TTC549 (cell line): Measurements from ENCODE around the gene FAM168A.
A peak's percentile ranks its signal among the peaks of the same experiment; 100 is the strongest.

Experiments
- FAIRE-seq: peaks from 2 replicates; lab custom pipeline; 2012; peaks lifted over from hg19 to GRCh38; lab: Jason Lieb, UNC

Gene FAM168A

GRCh38 chr11:73365352-73366264 is 232.3 kb downstream of the FAM168A start:
- FAIRE-seq: no peak

- FAIRE-seq: no peak
Observed at GRCh38 chr11:73363147-73363546, 234.8 kb downstream of the FAM168A start.

GRCh38 chr11:73361953-73362776 is 235.7 kb downstream of the FAM168A start:
- FAIRE-seq: no peak

GRCh38 chr11:73360743-73361369 is 237.1 kb downstream of the FAM168A start:
- no peak for FAIRE-seq

GRCh38 chr11:73359930-73360742 is 237.8 kb downstream of the FAM168A start:
- no peak for FAIRE-seq

- FAIRE-seq: no peak
Observed at GRCh38 chr11:73359341-73359740, 238.6 kb downstream of the FAM168A start.

GRCh38 chr11:73358071-73358470 is 239.8 kb downstream of the FAM168A start:
- FAIRE-seq: no peak

- FAIRE-seq: no peak
Observed at GRCh38 chr11:73356979-73357860, 240.7 kb downstream of the FAM168A start.

GRCh38 chr11:73355109-73355508 is 242.8 kb downstream of the FAM168A start:
- FAIRE-seq: no peak

GRCh38 chr11:73353422-73353821 is 244.5 kb downstream of the FAM168A start:
- FAIRE-seq: no peak

GRCh38 chr11:73350908-73351636 is 246.8 kb downstream of the FAM168A start:
- peak; percentile 74 for FAIRE-seq
